Measurements from ENCODE around the gene LRRFIP2.
"Not testable (repeated sequence)": the region's sequence is repeated elsewhere in the genome, so short reads cannot be mapped to it uniquely, and the experiment has no call there.

Gene LRRFIP2

DNA sequence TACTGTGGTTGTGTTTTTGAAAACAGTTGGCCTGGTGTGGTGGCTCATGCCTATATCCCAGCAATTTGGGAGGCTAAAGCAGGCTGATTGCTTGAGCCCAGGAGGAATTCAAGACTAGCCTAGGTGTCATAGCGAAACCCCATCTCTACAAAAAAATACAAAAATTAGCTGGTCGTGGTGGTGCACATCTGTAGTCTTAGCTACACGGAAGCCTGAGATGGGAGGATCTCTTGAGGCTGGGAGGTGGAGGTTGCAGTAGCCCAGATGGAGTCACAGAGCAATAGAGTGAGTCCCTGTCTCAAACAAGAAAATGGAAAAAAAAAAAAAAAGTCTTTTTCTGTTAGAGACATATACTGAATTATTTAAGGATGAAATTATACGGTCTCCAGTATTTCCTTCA is 14.7 kb upstream of the LRRFIP2 start:
- no peak for DNase-seq (ENCODE audit: low read depth)

DNA sequence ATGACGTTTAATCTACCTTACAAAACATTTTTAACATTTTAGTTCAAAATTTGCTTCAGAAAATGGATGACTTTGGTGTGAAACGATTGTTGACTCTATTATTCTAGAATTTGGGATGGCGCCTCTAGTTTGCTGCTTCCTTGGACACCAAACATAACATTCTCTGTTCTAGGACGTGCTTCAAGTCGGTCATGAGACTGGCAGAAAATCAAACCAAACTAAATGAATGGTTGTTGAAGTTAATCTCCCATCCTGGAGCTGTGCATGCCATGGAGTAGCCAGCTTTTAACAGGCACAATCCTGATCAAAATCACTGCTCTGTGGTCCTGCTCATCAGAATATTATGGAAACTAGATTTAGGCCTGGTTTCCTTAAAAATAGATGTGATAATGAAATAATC is 9.6 kb upstream of the LRRFIP2 start:
- no peak for DNase-seq (ENCODE audit: low read depth)

DNA sequence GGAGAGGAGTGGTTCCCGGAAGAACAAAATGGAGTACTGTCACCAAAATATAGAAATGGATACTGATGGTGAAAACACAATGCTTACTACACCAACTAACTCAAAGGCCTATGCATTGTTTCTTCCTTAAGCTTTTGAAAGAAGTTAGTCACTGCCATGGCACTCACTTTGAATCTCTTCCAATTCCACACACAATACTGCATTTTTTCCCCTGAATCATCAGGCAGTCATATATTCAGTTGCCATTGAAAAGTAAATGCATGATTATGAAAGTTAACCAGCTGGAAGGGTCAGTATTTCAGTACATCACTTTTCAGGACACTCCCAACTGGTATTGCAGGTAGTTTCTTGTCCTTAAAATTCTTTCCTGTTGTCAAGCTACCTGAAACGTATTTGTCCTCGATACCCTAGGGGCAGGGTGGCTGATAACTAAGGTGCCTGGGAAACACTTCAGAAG is 9.0 kb upstream of the LRRFIP2 start:
- DNase-seq (ENCODE audit: low read depth), result no peak

GRCh38 chr3:37182816-37183215 is 8.4 kb upstream of the LRRFIP2 start:
- DNase-seq (ENCODE audit: low read depth), result no peak

DNA sequence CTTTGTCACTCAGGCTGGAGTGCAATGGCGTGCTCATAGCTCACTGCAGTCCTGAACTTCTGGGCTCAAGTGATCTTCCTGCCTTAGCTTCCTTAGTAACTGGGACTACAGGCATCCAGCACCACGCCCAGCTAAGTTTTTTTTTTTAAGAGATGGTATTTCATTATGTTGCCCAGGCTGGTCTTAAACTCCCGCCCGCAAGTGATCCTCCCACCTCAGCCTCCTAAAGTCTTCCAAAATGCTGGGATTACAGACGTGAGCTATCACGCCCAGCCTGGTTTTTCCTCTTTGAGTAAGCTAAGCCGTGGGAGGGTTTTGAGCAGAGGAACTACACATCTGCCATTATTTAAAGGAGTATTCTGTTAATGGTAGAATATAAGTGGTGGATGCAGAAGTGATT is 7.4 kb upstream of the LRRFIP2 start:
- DNase-seq (ENCODE audit: low read depth), result no peak

- no peak for DNase-seq (ENCODE audit: low read depth)
These were observed 5.0 kb upstream of the LRRFIP2 start for GRCh38 chr3:37179144-37179967.

DNA sequence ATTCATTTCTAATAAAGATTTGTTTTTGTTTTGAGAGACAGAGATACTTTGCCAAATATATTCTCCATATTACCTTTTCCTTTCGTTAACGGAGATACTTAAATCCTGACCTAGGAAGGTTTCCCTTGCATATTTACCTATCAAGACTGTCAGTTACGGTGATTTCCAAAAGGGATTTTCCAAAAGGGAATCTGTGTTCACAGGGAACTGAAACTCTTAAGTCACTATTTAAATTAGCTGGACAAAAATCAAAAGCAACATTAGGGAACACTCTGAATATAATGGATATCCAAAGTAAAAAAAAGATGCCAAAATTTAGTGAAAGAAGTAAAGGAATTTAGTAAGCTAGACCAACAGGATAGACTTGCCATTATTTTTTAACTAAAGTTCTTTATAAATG is 576 bp downstream of the LRRFIP2 start:
- DNase-seq (ENCODE audit: low read depth), result no peak

DNA sequence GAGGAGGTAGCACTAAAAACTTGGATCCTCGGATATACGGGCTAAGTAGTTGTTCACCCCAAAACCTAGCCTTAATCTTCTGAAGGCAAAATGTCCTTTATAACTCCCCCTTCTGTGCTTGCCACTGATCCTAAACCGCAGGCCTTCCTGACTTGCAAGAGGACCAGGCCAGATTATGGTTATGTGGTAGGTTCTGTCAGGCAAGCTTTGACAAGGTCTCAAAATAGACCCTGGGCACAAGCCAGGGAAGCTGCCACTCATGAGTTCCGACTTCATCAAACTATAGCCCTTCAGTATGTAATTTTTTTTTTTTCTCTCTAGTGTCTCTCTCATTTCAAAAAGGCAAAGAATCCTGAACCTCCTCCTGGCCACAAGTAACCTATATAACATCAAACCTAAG is 3.2 kb downstream of the LRRFIP2 start:
- DNase-seq (ENCODE audit: low read depth), result no peak

DNA sequence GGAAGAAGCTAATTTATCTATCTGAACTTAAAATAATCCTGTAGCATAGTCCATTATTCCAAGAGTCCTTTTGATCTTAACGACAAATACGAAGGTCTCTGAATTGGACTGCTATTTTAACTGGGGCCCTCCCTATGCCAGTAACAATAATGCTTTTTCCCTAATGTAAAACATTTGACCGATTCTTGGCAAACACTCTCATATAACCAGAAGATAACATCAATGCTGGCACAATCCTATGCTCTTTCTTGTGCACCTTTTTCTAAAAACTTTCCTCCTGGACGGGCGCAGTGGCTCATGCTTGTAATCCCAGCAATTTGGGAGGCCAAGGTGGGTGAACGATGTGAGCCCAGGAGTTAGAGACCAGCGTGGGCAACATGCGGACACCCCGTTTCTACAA is 3.9 kb downstream of the LRRFIP2 start:
- no peak for DNase-seq (ENCODE audit: low read depth)

DNA sequence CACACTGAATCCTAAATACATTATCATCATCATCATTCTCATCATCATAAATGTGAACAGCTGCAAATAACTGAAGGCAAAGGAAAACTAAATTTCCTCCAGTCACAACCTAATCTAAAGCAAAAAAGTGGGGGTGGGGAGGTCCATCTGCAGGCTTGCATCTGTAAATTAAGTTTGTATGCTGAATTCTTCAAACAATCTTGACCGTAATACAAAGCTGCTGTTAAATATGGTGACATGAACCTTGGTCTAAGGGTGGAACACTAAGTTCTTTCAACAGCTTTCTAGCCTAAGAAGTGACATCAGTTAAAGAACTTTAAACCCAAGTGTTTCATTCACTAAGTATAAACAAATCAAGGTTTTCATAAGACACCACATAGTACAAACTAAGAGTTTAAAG is 4.3 kb downstream of the LRRFIP2 start:
- DNase-seq (ENCODE audit: low read depth), result no peak

GRCh38 chr3:37168896-37169295 is 5.5 kb downstream of the LRRFIP2 start:
- DNase-seq (ENCODE audit: low read depth), result no peak

- no peak for DNase-seq (ENCODE audit: low read depth)
These were observed 10.9 kb downstream of the LRRFIP2 start for GRCh38 chr3:37163262-37164015.

DNA sequence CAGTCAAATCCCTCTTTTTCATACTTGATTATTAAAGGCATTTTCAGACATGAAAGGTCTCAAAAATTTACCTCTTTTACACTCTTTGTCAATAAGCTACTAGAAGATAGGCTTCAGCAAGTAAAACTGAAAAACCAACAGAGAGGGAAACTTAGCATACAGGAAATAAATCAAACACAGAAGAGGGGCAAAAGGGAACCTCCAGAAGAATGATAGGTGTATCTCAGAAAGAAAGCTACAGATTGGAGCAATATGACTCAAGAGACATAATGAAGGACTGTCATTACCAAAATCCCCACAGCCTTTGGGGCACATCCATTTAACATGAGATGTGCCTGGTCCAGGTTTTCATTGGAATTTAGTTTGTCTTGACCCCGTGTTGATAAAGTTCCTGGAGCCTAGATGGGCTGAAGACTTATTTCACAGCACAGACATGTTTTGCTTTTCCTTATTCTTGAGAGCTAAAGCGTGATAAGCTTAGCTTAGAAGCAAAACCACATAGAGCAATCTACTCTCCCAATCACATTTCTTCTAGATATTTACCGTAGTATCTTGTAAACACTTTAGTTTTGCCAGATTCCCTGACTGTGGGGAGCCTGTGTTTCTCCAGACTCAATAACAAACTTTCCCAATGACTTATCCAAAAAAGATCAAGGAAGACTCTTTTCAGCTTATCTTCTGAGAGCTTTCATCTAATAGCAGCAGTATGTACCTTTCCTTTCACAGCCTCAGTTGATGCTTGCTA is 11.7 kb downstream of the LRRFIP2 start:
- no peak for DNase-seq (ENCODE audit: low read depth)

DNA sequence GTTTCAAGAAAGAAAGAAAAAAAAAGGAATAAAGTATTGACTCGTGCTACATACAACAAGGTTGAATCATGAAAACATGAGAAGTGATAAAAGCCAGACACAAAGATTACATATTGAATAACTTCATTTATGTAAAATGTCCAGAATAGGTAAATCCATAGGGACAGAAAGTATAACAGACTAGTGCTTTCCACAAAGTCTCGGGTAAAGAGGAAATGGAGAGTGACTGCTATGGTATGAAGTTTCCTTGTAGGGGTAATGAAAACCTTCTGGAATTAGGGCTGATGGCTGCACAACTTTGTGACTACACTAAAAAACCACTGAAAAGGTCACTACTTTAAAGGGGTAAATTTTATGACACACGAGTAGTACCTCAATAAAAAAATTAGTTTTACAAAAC is 13.0 kb downstream of the LRRFIP2 start:
- no peak for DNase-seq (ENCODE audit: low read depth)

- DNase-seq (ENCODE audit: low read depth), result no peak
These were observed 18.6 kb downstream of the LRRFIP2 start for GRCh38 chr3:37155782-37156181.

GRCh38 chr3:37154668-37155314 is 19.6 kb downstream of the LRRFIP2 start:
- DNase-seq (ENCODE audit: low read depth), result no peak

- no peak for DNase-seq (ENCODE audit: low read depth)
These were observed 23.8 kb downstream of the LRRFIP2 start for GRCh38 chr3:37150621-37151020.

GRCh38 chr3:37149257-37149656 is 25.1 kb downstream of the LRRFIP2 start:
- no peak for DNase-seq (ENCODE audit: low read depth)

DNA sequence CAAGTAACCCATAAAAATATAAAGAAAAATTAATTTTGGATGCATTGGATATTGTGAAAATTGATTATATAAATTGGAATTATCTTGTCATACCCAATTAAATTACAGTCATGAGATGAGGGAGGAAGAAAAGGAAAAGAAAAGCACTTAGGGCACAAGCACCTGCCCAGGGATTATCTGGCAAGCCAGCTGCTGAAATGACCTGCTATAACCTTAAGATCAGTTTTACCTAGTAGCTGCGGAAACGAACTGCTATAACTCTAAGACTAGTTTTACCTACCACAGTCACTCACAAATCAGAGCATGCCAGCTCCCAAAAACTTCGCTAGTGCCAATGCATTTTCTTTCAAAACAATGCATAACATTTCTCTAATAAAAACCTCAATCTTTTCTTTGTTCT is 26.2 kb downstream of the LRRFIP2 start:
- DNase-seq (ENCODE audit: low read depth), result no peak

- DNase-seq (ENCODE audit: low read depth), result no peak
These were observed 26.7 kb downstream of the LRRFIP2 start for GRCh38 chr3:37147666-37148065.

DNA sequence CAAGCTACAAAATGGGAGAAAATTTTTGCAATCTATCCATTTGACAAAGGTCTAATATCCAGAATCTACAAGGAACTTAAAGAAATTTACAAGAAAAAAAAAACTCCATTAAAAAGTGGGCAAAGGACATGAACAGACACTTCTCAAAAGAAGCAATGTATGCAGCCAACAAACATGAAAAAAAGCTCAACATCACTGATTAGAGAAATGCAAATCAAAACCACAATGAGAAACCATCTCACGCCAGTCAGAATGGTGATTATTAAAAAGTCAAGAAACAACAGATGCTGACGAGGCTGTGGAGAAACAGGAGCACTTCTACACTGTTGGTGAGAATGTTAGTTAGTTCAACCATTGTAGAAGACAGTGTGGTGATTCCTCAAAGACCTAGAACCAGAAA is 27.5 kb downstream of the LRRFIP2 start:
- DNase-seq (ENCODE audit: low read depth), result not testable (repeated sequence)

GRCh38 chr3:37145611-37146010 is 28.8 kb downstream of the LRRFIP2 start:
- no peak for DNase-seq (ENCODE audit: low read depth)
